ENCODE data around the gene NGEF. TPM values are rescaled to one million over a fixed set of nuclear protein-coding genes. Genes with fewer than 3 reads are reported as not detected.

Gene NGEF
- total RNA-seq, 2 experiments from 2014 or later = 0.63 TPM; not detected in 1

DNA sequence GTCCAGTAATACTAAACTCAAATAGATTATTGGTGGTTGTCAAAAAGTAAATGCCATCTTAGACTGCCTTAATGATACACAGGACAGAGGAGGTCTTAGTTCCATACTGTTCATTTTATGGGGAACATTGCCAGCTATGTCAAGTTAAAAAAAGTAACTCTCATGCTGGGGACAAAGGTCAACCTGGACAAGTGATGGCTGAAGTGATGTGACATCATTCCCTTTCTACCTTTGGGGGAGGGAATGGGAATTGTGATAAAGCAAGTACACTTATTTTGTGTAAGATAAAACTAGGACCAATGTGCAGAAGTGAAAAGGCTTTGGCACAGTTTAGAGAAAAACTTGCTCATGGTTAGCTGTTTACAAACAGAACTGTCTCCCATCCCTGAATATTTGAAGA is 167.0 kb downstream of the NGEF start:
- H3K27me3 Mint-ChIP-seq = no peaks in the 10 kb centered on the region
- no peak for DNase-seq
- POLR2A ChIA-PET = no interaction called here
- H3K27ac Mint-ChIP-seq = no peak overlapping the region
- intact Hi-C loops (cut with micrococcal nuclease) = no loop called here
- H3K9me3 Mint-ChIP-seq = no peaks in the 10 kb centered on the region
- H3K36me3 Mint-ChIP-seq (ENCODE audit: low read depth) = peaks cover 32% of the 10 kb centered on the region
- CTCF ChIA-PET = no interaction called here
- TF ChIP-seq, protein P1, sequence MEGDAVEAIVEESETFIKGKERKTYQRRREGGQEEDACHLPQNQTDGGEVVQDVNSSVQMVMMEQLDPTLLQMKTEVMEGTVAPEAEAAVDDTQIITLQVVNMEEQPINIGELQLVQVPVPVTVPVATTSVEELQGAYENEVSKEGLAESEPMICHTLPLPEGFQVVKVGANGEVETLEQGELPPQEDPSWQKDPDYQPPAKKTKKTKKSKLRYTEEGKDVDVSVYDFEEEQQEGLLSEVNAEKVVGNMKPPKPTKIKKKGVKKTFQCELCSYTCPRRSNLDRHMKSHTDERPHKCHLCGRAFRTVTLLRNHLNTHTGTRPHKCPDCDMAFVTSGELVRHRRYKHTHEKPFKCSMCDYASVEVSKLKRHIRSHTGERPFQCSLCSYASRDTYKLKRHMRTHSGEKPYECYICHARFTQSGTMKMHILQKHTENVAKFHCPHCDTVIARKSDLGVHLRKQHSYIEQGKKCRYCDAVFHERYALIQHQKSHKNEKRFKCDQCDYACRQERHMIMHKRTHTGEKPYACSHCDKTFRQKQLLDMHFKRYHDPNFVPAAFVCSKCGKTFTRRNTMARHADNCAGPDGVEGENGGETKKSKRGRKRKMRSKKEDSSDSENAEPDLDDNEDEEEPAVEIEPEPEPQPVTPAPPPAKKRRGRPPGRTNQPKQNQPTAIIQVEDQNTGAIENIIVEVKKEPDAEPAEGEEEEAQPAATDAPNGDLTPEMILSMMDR (IDR thresholded peaks at IDR 0.05) = no peak
- peaks cover 2% of the 10 kb centered on the region for H3K4me1 Mint-ChIP-seq (ENCODE audit: low read depth)
- no peak overlapping the region for H3K4me3 Mint-ChIP-seq
- no peak for ATAC-seq

DNA sequence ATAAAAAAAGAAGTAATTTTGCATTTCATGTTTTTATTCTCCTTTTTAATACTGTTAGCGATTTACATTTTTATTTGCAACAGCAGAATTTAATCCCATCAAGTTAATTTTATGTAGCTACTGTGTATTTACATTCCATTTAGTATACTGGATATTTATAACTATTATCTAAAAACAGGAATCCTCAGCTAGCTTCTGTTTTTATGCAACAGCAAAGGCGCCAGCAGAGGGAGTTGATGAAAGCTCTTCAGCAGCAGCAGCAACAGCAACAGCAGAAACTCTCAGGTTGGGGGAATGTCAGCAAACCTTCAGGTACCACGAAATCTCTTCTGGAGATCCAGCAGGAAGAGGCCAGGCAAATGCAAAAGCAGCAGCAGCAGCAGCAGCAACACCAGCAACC is 169.2 kb downstream of the NGEF start:
- H3K9me3 Mint-ChIP-seq = no peaks in the 10 kb centered on the region
- ATAC-seq = no peak
- no peak overlapping the region for H3K4me3 Mint-ChIP-seq
- POLR2A ChIA-PET = no interaction called here
- peaks cover 40% of the 10 kb centered on the region for H3K36me3 Mint-ChIP-seq (ENCODE audit: low read depth)
- H3K27ac Mint-ChIP-seq = no peak overlapping the region
- CTCF ChIA-PET = interaction anchor here (2.2 kb wide), 1 partner anchor 9 kb away, joined by 9 read pairs; no protein-coding TSS in a partner anchor
- no peaks in the 10 kb centered on the region for H3K27me3 Mint-ChIP-seq
- TF ChIP-seq, protein P1 (IDR thresholded peaks at IDR 0.05) = no peak
- no peak for DNase-seq
- H3K4me1 Mint-ChIP-seq (ENCODE audit: low read depth) = peaks cover 13% of the 10 kb centered on the region
- intact Hi-C loops (cut with micrococcal nuclease) = no loop called here

DNA sequence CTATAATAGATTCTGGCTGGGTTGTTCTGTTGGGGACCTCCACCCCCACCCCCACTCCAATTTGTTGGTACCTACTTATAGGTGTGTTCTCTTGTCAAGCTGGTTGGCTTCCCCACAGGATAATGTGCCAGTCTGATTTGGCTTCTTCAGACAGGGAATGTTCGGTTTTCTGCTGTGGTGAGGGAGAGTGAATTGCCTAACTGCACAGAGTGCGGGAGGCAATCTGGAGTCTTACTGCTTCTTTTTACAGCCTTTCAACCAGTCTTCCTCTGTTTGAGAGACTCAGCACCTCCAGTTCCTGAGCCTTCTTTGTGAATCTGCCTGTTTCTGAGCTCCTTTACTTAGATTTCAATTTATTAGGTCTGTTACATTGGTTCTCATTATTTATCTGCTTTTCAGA is 170.4 kb downstream of the NGEF start:
- Mint-ChIP-seq H3K27me3 (no peaks in the 10 kb centered on the region), H3K36me3 (ENCODE audit: low read depth) (peaks cover 35% of the 10 kb centered on the region), H3K27ac (no peak overlapping the region), H3K9me3 (no peaks in the 10 kb centered on the region), H3K4me3 (no peak overlapping the region), H3K4me1 (ENCODE audit: low read depth) (peaks cover 24% of the 10 kb centered on the region)
- ChIA-PET CTCF (interaction anchor here (1.1 to 2.2 kb wide), 3 partner anchors 10 to 19 kb away, joined by 3 to 11 read pairs (median 9); no protein-coding TSS in a partner anchor), POLR2A (interaction anchor here (0.6 to 1.2 kb wide), 2 partner anchors 385 to 425 kb away, joined by 3 read pairs; no protein-coding TSS in a partner anchor)
- DNase-seq (no peak), ATAC-seq (no peak)
- TF ChIP-seq, protein P1 (IDR thresholded peaks at IDR 0.05) = no peak
- intact Hi-C loops (cut with micrococcal nuclease) = no loop called here

DNA sequence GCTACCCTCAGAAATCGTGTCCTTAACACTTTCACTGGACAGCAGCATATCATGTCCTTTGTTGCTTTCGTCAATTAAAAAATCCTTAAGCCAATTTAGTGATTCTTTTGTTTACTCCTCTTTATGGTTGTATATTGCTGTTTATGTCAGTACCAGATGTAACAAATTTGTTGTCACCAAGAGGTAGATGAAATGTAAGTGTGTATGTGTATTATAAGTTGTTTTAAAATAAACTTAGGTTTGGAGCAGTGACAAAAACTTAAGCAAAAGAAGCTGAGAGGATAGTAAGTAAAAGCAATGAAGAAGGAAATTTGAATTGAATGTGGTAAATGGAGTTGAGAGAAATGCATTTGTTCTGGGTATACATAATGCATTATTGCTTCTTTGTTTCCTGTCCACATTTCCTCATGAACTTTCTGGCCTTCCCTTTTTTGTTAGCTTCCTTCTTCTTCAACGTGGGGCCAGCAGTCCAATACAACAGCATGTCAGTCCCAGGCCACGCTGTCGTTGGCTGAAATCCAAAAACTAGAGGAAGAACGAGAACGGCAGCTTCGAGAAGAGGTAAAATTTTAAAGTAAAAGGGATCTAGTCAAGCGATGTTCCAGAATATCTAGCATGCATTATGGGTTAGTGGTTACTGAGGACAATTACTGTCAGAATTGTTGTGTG is 173.5 kb downstream of the NGEF start:
- TF ChIP-seq, protein P1 (IDR thresholded peaks at IDR 0.05) = no peak
- Mint-ChIP-seq H3K4me1 (ENCODE audit: low read depth) (peaks cover 31% of the 10 kb centered on the region), H3K4me3 (no peak overlapping the region), H3K36me3 (ENCODE audit: low read depth) (peaks cover 35% of the 10 kb centered on the region), H3K9me3 (no peaks in the 10 kb centered on the region), H3K27me3 (no peaks in the 10 kb centered on the region), H3K27ac (peak overlapping the region; percentile 83)
- ChIA-PET CTCF (interaction anchor here (1.2 to 1.7 kb wide), 3 partner anchors 13 to 215 kb away, joined by 3 to 6 read pairs (median 5); no protein-coding TSS in a partner anchor), POLR2A (interaction anchor here (0.8 kb wide), 1 partner anchor 302 kb away, joined by 3 read pairs; no protein-coding TSS in a partner anchor)
- intact Hi-C loops (cut with micrococcal nuclease) = no loop called here
- no peak for ATAC-seq
- no peak for DNase-seq

DNA sequence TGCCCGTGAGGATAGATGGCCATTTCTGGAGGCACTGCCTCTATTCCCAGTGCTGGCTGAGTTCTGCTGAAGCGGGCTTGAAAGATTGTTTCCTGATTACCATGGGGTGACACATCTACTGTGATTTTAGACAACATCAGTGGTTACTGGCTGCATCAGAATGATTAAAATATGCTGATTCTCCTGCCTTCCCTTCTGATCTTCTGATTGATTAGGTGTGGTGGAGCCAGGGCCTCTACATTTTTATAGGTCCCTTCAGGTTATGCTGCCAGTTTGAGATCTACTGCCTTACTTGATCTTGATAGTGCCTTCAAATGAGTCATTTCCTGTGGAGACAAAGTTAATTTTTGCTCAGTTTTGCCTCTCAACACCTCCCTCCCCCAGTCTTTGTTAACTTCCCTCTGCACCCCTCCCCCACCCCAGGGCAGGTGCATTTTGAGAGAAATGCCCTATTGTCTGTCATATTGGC is 174.6 kb downstream of the NGEF start:
- CTCF ChIA-PET = interaction anchor here (0.6 to 2.8 kb wide), 3 partner anchors 14 to 423 kb away, joined by 3 to 12 read pairs (median 6); no protein-coding TSS in a partner anchor
- POLR2A ChIA-PET = no interaction called here

More for the DNA sequence above, 174.6 kb downstream of the NGEF start:
- intact Hi-C loops (cut with micrococcal nuclease) = no loop called here
- peak; percentile 82 for DNase-seq
- TF ChIP-seq, protein P1 (IDR thresholded peaks at IDR 0.05) = no peak
- Mint-ChIP-seq H3K4me3 (no peak overlapping the region), H3K9me3 (no peaks in the 10 kb centered on the region), H3K36me3 (ENCODE audit: low read depth) (peaks cover 34% of the 10 kb centered on the region), H3K27ac (peak overlapping the region; percentile 83), H3K27me3 (no peaks in the 10 kb centered on the region), H3K4me1 (ENCODE audit: low read depth) (peaks cover 31% of the 10 kb centered on the region)
- peak; percentile 96 for ATAC-seq
